Left hindlimb (tissue), 1 donor: ENCODE measurements around the gene VEGFB.

ENCODE experiments used
- DNase-seq: peaks from one replicate; pipeline ENCODE4 v3.0.0-alpha.2; 2018

Gene VEGFB

GRCh38 chr11:64211181-64211872 lies 23.1 kb upstream of the VEGFB start:
- no peak for DNase-seq

GRCh38 chr11:64216879-64217278 lies 17.5 kb upstream of the VEGFB start:
- no peak for DNase-seq

GRCh38 chr11:64218628-64219353 lies 15.6 kb upstream of the VEGFB start:
- no peak for DNase-seq

- no peak for DNase-seq
These were observed 15.1 kb upstream of the VEGFB start for GRCh38 chr11:64219354-64219684.

GRCh38 chr11:64219755-64220154 lies 14.6 kb upstream of the VEGFB start:
- DNase-seq, result peak; percentile 27

GRCh38 chr11:64220271-64220670 lies 14.1 kb upstream of the VEGFB start:
- DNase-seq, result no peak

- no peak for DNase-seq
These were observed 13.6 kb upstream of the VEGFB start for GRCh38 chr11:64220798-64221197.

- no peak for DNase-seq
These were observed 11.8 kb upstream of the VEGFB start for GRCh38 chr11:64222651-64223000.

- peak; percentile 33 for DNase-seq
These were observed 11.3 kb upstream of the VEGFB start for GRCh38 chr11:64223001-64223651.

- DNase-seq, result peak; percentile 31
These were observed 10.1 kb upstream of the VEGFB start for GRCh38 chr11:64224151-64224890.

GRCh38 chr11:64224891-64225607 lies 9.3 kb upstream of the VEGFB start:
- peak; percentile 39 for DNase-seq

- peak; percentile 92 for DNase-seq
These were observed 8.5 kb upstream of the VEGFB start, which contains the start of the genes NUDT22 and TRPT1 for GRCh38 chr11:64225608-64226506. TSS of gene NUDT22 (plus strand) at chr11:64226274. CDS start at chr11:64226653, 379 bp downstream. TSS of gene TRPT1 (minus strand) at chr11:64226186. CDS start at chr11:64225860, 326 bp downstream.

GRCh38 chr11:64226507-64227051 lies 7.8 kb upstream of the VEGFB start:
- no peak for DNase-seq

- no peak for DNase-seq
These were observed 6.9 kb upstream of the VEGFB start for GRCh38 chr11:64227405-64227956.

- no peak for DNase-seq
These were observed 5.2 kb upstream of the VEGFB start for GRCh38 chr11:64229090-64229743.

- no peak for DNase-seq
These were observed 4.6 kb upstream of the VEGFB start for GRCh38 chr11:64229744-64230170.

GRCh38 chr11:64230171-64230984 lies 4.0 kb upstream of the VEGFB start, which contains the start of gene DNAJC4:
TSS of gene DNAJC4 (plus strand) at chr11:64230548. CDS start at chr11:64230855, 307 bp downstream.
- DNase-seq, result peak; percentile 92

GRCh38 chr11:64230985-64231365 lies 3.4 kb upstream of the VEGFB start:
- DNase-seq, result no peak

GRCh38 chr11:64231546-64231945 lies 2.8 kb upstream of the VEGFB start:
- no peak for DNase-seq
